ENCODE measurements around the gene IGIP. TPM values are rescaled to one million over a fixed set of nuclear protein-coding genes. Genes with fewer than 3 reads are reported as not detected.

The IGIP gene
- polyA plus RNA-seq, 1 donor (not counting 4 experiments of a cell fraction or from before 2014, with no cell fraction given) = 1.5 TPM

DNA sequence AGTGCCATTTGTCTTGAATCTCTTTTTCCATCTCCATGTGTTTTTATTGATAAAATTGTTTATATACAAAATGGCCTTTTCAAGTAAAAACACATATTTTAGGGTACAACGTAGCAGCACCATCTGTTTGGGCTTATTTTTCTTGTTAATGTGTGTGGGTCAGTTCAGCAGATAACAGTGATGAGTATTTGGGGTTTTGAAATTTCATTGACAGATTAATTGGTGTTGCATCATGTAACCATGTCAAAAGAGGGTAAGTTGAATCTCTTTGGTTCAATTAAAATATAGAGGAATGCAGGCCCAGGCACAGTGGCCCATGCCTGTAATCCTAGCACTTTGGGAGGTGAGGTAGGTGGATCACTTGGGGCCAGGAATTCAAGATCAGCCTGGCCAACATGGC, 31.9 kb upstream of the IGIP start:
- no peaks in the 10 kb centered on the region for H4K20me1 ChIP-seq (ENCODE audit: control insufficient read depth, extremely low read depth, insufficient read depth, low read length)
- H3K27me3 ChIP-seq (ENCODE audit: control insufficient read depth, extremely low read depth, insufficient read depth, low read length) = no peaks in the 10 kb centered on the region
- dilution Hi-C loops (cut with MboI; ENCODE audit: extremely low pct_ligation_motif_present, low sequenced_read_pairs) = no loop called here

DNA sequence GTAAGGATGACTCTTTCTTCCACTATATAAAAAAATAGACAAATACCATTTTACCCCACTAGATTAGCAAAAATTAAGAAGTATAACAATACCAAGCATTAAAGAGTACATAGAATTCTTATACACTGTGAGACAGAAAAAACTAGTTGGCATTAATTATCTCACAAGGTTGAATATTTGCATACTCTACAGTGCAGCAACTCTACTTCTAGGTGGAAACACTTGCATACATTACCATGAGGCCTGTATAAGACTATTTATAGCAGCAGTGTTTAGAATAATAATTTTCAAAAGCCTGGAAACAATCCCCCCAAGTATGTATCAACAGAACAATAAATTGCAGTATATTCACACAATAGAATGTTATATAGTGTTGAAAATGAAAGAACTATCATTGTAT, 30.8 kb upstream of the IGIP start:
- H3K79me2 ChIP-seq (ENCODE audit: control insufficient read depth, insufficient read depth, low read length) = no peaks in the 10 kb centered on the region
- no peak overlapping the region for H3K27ac ChIP-seq (ENCODE audit: control insufficient read depth, insufficient read depth, low read length)
- no peaks in the 10 kb centered on the region for H3K4me1 ChIP-seq (ENCODE audit: control insufficient read depth, extremely low read depth, insufficient read depth, low read length)
- H3K9ac ChIP-seq (ENCODE audit: control insufficient read depth, extremely low read depth, insufficient read depth, low read length) = no peak overlapping the region
- H3K4me2 ChIP-seq (ENCODE audit: control insufficient read depth, extremely low read depth, insufficient read depth, low read depth, low read length) = no peak overlapping the region
- no peak overlapping the region for H3K4me3 ChIP-seq (ENCODE audit: control insufficient read depth in 2 of 3, extremely low read depth in 1 of 3, insufficient read depth in 2 of 3, low read depth in 1 of 3, low read length in 3 of 3)
- no peaks in the 10 kb centered on the region for H3K9me3 ChIP-seq (ENCODE audit: control insufficient read depth, low read depth, low read length)
- dilution Hi-C loops (cut with MboI; ENCODE audit: extremely low pct_ligation_motif_present, low sequenced_read_pairs) = no loop called here
- H3K27me3 ChIP-seq (ENCODE audit: control insufficient read depth, extremely low read depth, insufficient read depth, low read length) = no peaks in the 10 kb centered on the region
- no peak overlapping the region for H2AFZ ChIP-seq (ENCODE audit: control insufficient read depth, low read length)
- DNase-seq (ENCODE audit: low read depth, low spot score) = no peak
- H3K9me1 ChIP-seq (ENCODE audit: control insufficient read depth, extremely low read depth, insufficient read depth, low read length) = no peaks in the 10 kb centered on the region
- H4K20me1 ChIP-seq (ENCODE audit: control insufficient read depth, extremely low read depth, insufficient read depth, low read length) = no peaks in the 10 kb centered on the region
- TF ChIP-seq EZH2 (IDR thresholded peaks at IDR 0.05; ENCODE audit: low read length) = no peak
- TF ChIP-seq, protein P1, sequence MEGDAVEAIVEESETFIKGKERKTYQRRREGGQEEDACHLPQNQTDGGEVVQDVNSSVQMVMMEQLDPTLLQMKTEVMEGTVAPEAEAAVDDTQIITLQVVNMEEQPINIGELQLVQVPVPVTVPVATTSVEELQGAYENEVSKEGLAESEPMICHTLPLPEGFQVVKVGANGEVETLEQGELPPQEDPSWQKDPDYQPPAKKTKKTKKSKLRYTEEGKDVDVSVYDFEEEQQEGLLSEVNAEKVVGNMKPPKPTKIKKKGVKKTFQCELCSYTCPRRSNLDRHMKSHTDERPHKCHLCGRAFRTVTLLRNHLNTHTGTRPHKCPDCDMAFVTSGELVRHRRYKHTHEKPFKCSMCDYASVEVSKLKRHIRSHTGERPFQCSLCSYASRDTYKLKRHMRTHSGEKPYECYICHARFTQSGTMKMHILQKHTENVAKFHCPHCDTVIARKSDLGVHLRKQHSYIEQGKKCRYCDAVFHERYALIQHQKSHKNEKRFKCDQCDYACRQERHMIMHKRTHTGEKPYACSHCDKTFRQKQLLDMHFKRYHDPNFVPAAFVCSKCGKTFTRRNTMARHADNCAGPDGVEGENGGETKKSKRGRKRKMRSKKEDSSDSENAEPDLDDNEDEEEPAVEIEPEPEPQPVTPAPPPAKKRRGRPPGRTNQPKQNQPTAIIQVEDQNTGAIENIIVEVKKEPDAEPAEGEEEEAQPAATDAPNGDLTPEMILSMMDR (optimal IDR thresholded peaks at IDR 0.05 in 1 of 3, IDR thresholded peaks at IDR 0.05 in 1 of 3, conservative IDR thresholded peaks at IDR 0.05 in 1 of 3; ENCODE audit: extremely low read depth in 1 of 3, insufficient read depth in 2 of 3, low read length in 3 of 3) = no peak
- no peak for FAIRE-seq
- H3K36me3 ChIP-seq (ENCODE audit: control insufficient read depth in 2 of 2, extremely low read depth in 1 of 2, insufficient read depth in 2 of 2, low read length in 2 of 2) = no peaks in the 10 kb centered on the region

More for the DNA sequence above, 31.9 kb upstream of the IGIP start:
- Histone ChIP-seq H3K27ac (ENCODE audit: control insufficient read depth, insufficient read depth, low read length) (no peak overlapping the region), H3K9me1 (ENCODE audit: control insufficient read depth, extremely low read depth, insufficient read depth, low read length) (no peaks in the 10 kb centered on the region), H2AFZ (ENCODE audit: control insufficient read depth, low read length) (no peak overlapping the region), H3K9me3 (ENCODE audit: control insufficient read depth, low read depth, low read length) (no peaks in the 10 kb centered on the region), H3K9ac (ENCODE audit: control insufficient read depth, extremely low read depth, insufficient read depth, low read length) (no peak overlapping the region), H3K4me3 (ENCODE audit: control insufficient read depth in 2 of 3, extremely low read depth in 1 of 3, insufficient read depth in 2 of 3, low read depth in 1 of 3, low read length in 3 of 3) (no peak overlapping the region), H3K4me1 (ENCODE audit: control insufficient read depth, extremely low read depth, insufficient read depth, low read length) (no peaks in the 10 kb centered on the region), H3K36me3 (ENCODE audit: control insufficient read depth in 2 of 2, extremely low read depth in 1 of 2, insufficient read depth in 2 of 2, low read length in 2 of 2) (no peaks in the 10 kb centered on the region), H3K4me2 (ENCODE audit: control insufficient read depth, extremely low read depth, insufficient read depth, low read depth, low read length) (no peak overlapping the region), H3K79me2 (ENCODE audit: control insufficient read depth, insufficient read depth, low read length) (no peaks in the 10 kb centered on the region)
- TF ChIP-seq, protein P1 (optimal IDR thresholded peaks at IDR 0.05 in 1 of 3, IDR thresholded peaks at IDR 0.05 in 1 of 3, conservative IDR thresholded peaks at IDR 0.05 in 1 of 3; ENCODE audit: extremely low read depth in 1 of 3, insufficient read depth in 2 of 3, low read length in 3 of 3) = no peak
- TF ChIP-seq EZH2 (IDR thresholded peaks at IDR 0.05; ENCODE audit: low read length) = no peak
- no peak for FAIRE-seq
- DNase-seq (ENCODE audit: low read depth, low spot score) = no peak
